G401 (cell line): ENCODE results near the gene NTSR1. TPM values are rescaled to one million over a fixed set of nuclear protein-coding genes. Genes with fewer than 3 reads are reported as not detected.

Experiments
- DNase-seq: peaks from one replicate; pipeline ENCODE4 v3.0.0-alpha.2; 2015; ENCODE audit warnings: low spot score
- in situ Hi-C: cut with HindIII; loops from 2 replicates; pipeline ENCODE4 v1.10.0; 2016; ENCODE audit warnings: low sequenced_read_pairs, mixed read lengths
- total RNA-seq: library from RNA; depleted of rRNA; stranded (reverse); fragments of >200 nt; shearing (Covaris generic); gene quantifications from 2 replicates; pipeline ENCODE4 v1.2.3, GENCODE V29; 2014; rRNA removed

Gene NTSR1
- total RNA-seq = not detected in 2 replicates

- no peak for DNase-seq
- in situ Hi-C loops = no loop called here
Measured at GRCh38 chr20:62708591-62709536, at the start of gene NTSR1. TSS of gene NTSR1 (plus strand) at chr20:62708836. CDS start at chr20:62709208, 372 bp downstream.

- peak; percentile 36 for DNase-seq
- in situ Hi-C loops = no loop called here
Measured at GRCh38 chr20:62659488-62660239, 49.0 kb upstream of the NTSR1 start.

GRCh38 chr20:62660240-62660615, 48.4 kb upstream of the NTSR1 start:
- DNase-seq = no peak
- in situ Hi-C loops = no loop called here

- in situ Hi-C loops = no loop called here
Measured at GRCh38 chr20:62660768-62661167, 47.9 kb upstream of the NTSR1 start.

GRCh38 chr20:62661647-62662046, 47.0 kb upstream of the NTSR1 start:
- DNase-seq = no peak

More at GRCh38 chr20:62660768-62661167, 47.9 kb upstream of the NTSR1 start:
- no peak for DNase-seq

GRCh38 chr20:62662422-62662821, 46.2 kb upstream of the NTSR1 start:
- no peak for DNase-seq

More at GRCh38 chr20:62661647-62662046, 47.0 kb upstream of the NTSR1 start:
- in situ Hi-C loops = no loop called here

GRCh38 chr20:62663145-62664018, 45.3 kb upstream of the NTSR1 start:
- DNase-seq = no peak
- in situ Hi-C loops = no loop called here

More at GRCh38 chr20:62662422-62662821, 46.2 kb upstream of the NTSR1 start:
- in situ Hi-C loops = no loop called here

GRCh38 chr20:62664019-62664971, 44.3 kb upstream of the NTSR1 start:
- in situ Hi-C loops = no loop called here
- no peak for DNase-seq

- in situ Hi-C loops = no loop called here
- no peak for DNase-seq
Measured at GRCh38 chr20:62665153-62665754, 43.4 kb upstream of the NTSR1 start.

- in situ Hi-C loops = no loop called here
- no peak for DNase-seq
Measured at GRCh38 chr20:62665826-62666735, 42.6 kb upstream of the NTSR1 start.

- DNase-seq = no peak
- in situ Hi-C loops = no loop called here
Measured at GRCh38 chr20:62666736-62667529, 41.7 kb upstream of the NTSR1 start.

- in situ Hi-C loops = no loop called here
- no peak for DNase-seq
Measured at GRCh38 chr20:62667530-62668440, 40.9 kb upstream of the NTSR1 start.

- in situ Hi-C loops = no loop called here
- peak; percentile 75 for DNase-seq
Measured at GRCh38 chr20:62668441-62669027, 40.1 kb upstream of the NTSR1 start.

- in situ Hi-C loops = no loop called here
- DNase-seq = no peak
Measured at GRCh38 chr20:62669249-62669648, 39.4 kb upstream of the NTSR1 start.

- in situ Hi-C loops = no loop called here
- no peak for DNase-seq
Measured at GRCh38 chr20:62670156-62670555, 38.5 kb upstream of the NTSR1 start.
